SW480 (cell line): ENCODE data around the gene GPATCH2L.

ENCODE experiments used
- DNase-seq: peaks from one replicate; pipeline ENCODE4 v3.0.0-alpha.2; 2016; ENCODE audit warnings: low spot score

Gene GPATCH2L

DNA sequence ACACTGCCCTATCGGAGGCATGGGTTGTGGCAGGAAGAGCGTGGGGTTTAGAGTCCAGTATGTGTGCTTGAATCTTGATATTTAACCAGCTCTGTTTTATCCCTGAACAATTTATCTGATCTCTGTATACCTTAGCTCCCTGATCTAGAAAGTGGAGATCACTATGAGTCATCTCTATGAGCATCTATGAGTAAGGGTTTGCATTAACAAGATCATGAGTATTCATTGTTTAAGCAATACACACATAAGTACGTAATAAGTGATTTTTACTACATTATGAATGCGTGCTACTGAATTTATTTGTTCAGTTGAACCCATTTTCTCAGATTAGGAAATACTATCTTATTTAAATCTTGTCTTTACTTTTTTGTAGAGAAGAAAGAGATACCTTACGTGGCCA, 49.4 kb downstream of the GPATCH2L start:
- peak; percentile 23 for DNase-seq

DNA sequence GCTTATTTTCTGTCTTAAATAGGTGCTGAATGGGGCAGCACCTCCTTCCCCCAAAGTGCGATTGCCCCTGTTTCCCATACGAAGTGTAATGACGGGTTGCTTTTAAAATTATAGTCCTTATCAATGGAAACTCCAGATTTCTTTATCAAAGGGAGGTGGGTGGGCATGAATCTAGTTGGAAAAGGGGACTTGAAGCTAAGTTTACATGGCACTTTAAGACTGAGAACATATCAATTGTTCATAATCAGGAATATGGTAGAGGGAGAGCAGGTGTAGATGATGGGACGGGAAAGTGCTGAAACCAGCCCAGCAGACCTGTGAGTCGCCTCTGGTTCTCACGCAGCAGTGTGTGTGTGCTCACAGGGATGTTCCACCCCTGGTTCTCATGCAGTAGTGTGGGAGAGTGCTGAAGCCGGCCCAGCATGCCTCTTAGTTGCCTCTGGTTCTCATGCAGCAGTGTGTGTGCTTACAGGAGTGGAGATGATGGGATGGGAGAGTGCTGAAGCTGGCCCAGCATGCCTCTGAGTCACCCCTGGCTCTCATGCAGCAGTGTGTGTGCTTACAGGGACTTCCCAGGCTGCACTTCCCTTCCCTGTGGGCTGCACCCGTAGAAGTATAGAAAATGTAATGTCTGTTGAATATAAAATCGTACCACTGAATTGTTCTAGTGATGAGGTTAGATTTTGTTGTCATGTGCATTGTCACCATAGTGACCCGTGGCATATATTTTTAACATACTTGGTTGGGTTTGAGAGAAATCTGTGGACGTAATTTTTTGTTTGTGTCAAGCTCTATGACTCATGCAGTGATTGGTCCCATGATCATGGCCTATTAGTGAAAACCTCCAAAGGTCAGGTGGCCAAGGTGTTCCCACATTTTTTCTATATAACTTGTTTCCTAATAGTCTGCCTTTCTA, 51.6 kb downstream of the GPATCH2L start:
- peak; percentile 46 for DNase-seq

DNA sequence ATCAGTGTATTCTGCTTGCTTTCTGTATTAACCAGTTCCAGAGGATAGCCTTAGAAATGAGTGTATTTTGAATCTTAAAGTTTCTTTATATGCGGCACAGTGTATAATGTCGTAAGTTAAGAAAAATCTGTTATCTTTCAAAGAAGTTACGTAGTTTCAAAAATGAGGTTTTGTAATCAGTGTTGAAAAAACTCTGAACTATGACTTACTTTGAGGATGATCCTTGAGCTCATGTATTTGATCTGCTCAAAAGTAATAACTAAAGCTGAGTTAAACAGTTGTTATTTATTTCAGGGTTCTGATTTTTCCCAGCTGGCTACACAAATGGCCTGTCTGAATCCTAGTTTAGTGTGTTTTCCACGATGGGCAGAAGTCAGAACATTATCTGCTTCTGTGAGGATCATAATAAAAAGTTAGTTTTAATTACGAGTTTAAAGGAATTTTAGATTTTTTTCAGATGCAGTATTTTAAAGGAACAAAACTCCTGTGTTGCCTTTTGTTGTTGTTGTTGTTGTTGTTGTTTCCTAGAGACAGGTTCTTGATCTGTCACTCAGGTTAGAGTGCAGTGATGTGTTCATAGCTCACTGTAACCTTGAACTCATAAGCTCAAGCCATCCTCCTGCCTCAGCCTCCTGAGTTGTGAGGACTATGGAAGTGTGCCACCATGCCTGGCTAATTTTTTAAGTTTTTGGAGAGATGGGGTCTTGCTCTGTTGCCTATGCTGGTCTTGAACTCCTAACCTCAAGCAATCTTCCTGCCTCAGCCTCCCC, 52.9 kb downstream of the GPATCH2L start:
- DNase-seq, result no peak

DNA sequence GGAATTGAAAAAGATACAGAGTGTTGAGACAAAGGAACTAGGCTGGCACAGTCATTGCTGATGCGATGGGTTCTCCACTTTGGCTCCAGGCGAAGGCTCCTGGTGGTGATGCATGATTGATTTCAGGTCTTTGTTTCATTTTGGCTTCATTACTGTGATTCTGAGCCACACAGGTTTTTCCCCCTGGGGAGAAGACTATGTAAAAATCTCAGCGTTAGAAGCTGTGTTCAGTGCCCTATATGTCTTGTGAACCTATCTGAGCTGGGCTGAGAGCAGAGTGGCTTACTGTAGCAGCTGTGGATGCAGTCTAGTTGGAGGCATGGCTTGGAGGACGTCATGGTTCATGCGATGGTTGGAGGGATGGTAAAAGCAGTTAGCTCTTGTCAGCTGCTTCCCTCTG, 54.0 kb downstream of the GPATCH2L start:
- no peak for DNase-seq

DNA sequence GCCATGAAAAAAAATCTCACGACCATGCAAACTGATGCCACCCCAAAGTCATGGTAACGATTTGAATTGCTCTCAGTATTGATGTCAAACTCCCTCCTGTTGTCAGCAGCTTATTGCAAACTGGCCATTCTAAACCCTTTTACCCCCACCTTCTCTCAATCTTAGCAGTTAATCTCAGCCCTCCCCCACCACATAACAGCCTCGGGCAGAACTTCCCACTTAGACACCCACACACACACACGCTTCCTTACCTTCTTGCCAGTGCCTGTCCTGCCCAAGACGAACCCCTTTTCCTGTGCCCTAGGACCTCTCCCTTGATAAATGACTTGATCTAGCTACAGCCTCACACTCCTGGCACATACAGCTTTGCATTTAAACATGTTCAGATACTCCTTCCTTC, 56.6 kb downstream of the GPATCH2L start:
- DNase-seq, result no peak

DNA sequence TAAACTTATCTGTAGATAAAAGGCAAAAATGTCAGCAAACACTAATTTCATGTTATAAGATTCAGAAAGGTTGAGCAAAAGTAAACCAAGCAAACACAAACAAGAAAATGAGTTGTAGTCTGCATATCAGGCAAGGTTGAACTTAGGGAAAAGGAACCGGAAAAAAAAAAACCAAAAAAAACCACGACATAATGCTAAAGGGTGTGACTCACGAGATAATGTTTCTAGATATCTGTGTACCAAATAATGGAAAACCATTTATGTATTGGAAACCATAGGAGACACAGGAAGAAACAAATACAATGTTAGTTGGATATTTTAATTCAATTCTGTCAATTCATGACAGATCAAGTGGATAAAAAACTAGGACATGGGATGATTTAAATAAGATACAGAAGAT, 60.5 kb downstream of the GPATCH2L start:
- no peak for DNase-seq

DNA sequence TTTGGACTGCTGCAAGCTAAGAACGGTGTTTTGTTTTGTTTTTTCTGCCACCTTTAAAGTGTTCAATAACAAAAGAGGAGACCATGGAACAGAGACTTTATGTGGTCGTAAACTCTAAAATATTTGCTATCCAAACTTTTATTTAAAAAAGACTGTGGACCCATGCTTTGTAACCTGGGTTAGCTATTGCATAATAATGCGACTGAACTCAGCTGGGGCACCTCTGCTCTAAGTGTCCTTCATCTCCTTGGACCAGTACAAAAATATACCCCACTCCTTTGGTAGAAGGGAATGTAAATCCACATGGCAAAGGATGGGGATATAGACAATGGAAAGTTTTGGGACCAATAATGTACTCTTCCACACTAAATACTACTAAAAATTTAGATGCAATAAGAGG, 65.5 kb downstream of the GPATCH2L start:
- no peak for DNase-seq

DNA sequence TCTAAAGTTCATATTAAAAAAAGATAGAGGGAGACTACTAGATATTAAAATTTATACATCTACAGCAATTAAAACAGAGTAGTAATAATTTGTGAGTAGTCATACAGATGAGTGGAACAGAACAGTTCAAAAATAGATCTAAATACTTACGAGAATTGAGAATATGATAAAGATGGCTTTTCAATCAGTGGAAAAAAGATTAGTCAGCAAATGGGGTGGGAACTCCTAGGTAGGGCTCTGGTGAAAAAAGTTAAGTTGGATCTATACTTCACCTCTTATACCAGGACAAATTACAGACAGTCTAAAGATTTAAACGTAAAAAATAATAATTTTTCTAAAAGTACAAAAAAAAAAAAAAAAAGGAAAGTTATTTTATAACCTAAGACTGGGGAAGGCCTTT, 66.9 kb downstream of the GPATCH2L start:
- DNase-seq, result no peak

DNA sequence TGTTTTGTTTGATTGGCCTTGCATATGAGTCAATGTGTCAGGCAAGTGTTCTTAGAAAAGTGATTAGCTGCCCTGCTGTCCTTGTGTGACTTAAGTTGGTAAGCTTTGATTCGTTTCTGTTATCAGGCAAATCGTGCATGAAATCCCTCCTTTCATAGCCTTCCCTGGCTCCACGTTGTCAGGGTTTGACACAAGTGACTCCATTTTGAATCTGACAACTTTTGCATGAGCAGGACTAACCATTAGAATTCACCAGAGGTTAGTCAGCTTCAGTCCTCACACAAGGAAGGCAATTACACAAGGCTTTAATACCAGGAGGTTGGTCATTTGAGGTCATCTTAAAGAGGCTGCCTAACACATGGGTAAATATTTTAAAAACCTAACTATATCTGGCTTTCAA, 68.2 kb downstream of the GPATCH2L start:
- DNase-seq, result no peak

DNA sequence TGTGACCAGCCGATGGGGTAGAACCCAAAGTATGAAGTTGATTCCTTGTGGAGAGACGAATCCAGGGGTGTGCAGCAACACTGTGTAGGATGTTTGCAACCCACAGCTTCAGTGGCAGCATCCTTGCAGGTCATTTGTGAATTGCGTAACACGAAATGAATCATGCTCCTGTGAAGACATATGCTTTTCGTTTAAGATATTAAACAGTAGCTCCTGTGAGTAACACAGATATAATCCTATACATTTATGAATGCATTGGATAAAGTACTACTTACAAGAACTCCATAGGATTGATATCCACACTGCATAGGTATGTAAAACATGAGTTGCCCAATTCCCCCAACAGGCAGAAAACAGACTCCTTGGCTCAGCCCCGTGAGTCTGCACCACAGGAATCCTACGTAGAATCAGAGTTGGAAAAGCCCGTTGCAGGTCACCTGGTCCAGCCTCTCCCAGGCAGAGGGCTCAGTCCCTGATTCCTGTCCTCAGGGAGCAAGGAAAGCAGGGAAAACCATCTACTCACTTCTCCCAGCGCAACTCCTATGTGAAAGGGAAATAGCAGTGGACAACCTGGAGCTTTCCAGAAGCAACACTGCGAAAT, 75.8 kb downstream of the GPATCH2L start:
- no peak for DNase-seq

DNA sequence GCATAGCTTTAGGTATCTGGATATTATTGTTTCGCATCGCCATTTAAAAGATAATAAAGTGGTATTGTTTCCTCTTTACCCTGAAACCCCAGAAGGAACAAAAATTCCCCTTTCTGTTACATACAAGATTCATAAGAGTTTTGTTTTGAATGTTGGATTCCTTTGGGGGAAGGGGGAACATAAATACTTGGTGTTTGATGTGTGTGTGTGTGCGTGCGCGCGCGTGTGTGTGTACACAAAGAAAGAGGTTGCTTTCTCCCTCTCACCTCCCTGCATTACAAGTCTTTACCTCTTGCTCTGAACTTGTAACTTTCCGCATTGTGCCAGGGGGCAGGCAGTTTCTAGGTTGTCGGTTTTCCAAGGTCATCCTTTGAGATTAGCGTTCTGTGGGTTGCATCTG, 76.4 kb downstream of the GPATCH2L start:
- no peak for DNase-seq

DNA sequence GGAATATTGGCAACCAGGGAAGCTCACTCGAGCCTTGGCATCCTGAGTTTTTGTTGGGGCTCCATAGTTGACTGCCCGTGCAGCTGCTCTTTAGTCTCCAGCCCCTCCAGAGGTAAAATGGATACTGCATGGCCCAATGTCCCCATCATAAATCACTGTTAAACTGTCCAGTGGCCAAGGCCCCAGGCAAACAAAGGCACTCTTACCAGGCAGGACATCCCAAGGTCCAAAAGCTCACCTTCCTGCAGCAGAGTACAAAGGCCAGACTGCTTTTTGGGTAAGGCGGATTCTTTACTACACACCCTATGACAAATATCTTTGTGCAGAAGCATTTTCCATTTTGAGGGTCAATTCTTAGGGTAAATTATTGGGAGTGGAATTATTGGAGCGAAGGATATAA, 81.1 kb downstream of the GPATCH2L start:
- DNase-seq, result no peak

DNA sequence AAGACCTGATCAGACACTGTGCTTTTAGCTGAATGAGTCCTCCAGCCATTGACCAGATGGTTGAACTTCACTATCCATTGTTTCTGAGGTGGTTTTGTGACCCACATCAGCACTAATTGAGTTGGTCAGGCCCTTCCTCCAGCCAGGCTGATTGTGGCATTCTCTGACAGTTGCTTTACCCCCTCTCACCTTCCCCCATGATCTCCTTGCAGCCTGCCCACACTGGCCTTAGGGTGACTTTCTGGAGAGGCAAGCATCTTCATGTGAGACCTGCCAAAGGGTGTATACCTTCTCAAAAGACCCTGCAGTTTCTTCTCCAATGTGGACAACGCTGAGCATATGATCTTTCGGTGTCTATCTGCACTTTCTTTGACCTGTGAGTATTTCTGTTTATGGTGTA, 83.9 kb downstream of the GPATCH2L start:
- DNase-seq, result no peak

DNA sequence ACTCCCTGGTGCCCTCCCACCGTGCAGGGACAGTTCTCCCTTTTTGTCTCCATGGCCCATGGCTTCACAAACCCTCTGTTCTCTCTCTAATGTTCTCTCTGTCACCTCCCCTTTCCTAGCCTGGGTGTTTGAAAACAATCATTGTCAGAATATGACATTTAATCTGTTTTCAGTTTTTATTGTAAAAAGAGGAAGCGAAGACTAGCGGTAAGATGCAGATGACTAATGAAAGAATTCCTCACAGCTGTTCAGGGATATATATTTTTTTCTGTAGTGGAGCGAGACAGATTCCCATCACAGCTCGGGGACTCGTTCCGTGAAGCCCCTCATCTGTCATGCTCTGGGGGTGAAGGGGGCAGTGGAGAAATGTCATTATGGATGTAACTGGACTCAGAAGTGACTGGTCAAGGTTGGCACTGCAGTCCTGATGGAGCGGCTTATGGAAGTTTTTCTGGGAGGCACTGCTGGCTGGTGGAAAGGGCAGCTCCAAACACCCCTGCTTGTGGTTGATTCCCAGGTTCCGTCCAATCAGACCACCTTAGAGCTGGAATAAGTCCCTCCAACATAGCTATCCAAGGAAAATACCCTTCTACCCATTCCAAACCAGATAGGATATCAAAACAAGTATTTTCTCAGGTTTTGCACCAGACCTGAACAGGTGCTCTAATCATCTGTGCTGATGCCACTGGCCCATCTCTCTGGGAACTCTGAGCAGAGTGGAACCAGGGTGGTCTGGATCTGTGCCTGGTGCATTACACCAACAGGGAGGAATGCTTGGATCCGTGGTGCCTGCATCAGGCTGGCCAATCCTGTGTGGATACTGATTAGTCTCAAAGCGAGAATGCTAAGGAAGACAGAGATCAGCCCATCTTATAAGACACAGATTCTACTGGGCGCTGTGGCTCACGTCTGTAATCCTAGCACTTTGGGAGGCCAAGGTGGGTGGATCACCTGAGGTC, 84.7 kb downstream of the GPATCH2L start:
- DNase-seq, result no peak

DNA sequence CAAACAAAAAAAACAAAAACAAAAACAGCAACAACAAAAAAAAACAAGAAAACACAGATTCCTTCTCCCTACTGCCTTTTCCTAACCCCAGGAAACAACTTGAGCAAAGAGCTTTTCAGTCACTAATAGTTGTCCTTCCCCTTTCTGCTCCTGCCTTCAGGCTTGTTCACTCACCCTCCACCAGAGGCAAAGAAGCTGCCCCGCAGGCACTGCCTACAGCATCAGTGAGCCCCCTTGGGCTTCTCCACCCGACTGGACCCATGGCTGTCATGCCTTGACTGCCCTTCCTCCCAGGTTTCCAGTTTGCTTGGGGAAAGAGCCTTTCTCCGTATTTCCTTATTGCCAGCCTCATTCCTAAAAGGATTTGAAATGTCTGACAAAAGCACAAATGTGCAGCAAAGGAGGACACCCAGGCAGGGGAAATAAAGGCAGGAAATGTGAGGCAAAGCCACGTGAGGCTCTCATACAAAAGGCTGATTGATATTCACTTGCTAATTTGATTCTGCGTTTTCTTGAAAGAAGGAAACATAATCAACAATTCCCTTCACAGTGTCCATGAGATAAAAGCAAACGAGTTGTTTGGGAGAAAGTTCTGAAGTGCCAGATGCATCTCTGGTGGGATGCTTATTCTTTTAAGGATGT, 85.7 kb downstream of the GPATCH2L start:
- DNase-seq, result no peak

DNA sequence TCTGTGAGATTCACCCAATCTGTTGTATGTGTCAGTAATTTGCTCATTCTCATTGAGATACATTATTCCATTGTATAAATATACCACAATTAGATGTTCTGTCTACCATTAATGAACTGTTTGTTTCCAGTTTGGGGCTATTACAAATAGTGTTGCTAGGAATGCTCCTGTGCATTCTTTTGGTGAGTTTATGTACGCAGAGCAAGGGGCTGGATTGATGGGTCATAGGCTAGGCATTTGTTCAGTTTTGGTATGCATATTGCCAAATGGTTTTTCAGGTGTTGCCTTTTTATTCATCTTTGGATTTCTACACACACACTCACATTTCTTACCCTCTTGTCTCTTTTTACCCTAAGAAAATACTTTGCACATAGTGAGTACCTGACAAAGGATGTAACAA, 93.4 kb downstream of the GPATCH2L start:
- no peak for DNase-seq

DNA sequence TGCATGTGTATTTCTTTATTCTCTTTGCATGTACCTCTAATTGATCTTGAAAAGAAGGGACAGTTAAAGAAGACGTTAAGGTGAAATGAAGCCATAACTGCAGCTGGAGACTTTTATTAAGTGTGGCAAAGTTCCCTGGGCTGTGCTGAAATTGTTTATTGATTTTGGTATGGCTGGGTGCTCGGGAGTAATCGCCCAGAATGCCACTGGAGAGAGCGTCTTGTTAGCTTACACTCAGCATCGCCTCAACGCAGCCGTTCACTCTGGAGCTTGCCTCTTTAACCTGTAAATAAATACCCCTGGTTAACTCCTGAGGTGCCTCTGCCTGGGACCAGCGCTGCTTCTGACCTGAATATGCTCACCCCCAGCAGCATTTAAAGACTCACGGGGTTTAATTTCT, 98.6 kb downstream of the GPATCH2L start:
- no peak for DNase-seq

DNA sequence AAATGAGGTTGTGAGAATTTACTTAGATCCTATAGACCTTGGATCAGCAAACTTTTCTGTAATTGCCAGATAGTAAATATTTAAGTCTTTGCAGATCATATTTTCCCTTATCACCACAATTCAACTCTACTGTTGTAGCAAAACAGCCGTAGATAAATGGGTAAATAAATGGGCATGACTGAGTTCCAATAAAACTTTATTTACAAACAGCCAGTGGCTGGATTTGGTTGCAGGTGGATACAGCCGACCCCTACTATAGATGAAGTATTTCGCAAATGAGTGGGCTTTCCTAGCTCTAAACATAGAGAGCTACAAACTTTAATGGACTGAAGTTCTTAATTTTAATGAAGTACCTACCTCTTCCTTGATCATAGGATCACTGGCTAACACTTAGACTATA, 100.7 kb downstream of the GPATCH2L start:
- DNase-seq, result no peak

DNA sequence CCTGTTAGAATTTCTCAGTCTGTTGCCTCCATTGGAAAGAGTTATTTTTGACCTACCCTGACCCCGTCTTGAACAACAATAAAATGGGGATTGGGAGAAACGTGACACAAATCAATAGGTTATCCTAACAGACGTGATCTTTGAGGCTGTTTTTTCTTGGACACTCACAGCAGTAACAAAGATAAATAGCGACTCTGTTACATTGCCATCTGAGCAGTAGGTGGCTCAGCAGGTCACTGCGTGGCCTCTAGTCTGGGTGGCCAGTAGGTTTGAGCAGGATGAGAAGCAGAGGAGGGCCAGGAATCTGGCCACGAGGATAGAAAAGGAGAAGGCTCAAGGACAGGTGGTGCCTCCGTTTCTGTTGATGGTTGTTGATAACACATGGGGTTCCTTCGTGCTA, 101.4 kb downstream of the GPATCH2L start:
- no peak for DNase-seq

DNA sequence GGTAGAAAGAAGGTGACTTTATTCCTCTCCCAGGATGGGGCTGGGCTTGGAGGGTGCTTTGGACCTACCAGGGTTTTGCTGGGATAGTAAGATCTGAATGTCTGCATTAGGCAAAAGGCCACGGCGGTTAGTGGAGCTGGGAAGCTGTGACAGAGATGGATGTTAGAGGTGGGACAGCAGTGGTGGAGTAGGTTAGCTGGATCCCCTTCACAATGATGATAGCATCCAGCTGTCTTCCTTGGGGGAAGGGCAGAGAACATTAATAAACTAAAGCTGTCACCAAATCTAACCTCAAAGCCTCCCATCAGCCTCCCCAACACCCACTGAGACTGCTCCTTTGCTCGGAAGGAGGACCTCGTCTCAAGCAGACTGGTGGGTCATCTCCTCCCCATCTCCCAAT, 104.8 kb downstream of the GPATCH2L start:
- DNase-seq, result no peak

DNA sequence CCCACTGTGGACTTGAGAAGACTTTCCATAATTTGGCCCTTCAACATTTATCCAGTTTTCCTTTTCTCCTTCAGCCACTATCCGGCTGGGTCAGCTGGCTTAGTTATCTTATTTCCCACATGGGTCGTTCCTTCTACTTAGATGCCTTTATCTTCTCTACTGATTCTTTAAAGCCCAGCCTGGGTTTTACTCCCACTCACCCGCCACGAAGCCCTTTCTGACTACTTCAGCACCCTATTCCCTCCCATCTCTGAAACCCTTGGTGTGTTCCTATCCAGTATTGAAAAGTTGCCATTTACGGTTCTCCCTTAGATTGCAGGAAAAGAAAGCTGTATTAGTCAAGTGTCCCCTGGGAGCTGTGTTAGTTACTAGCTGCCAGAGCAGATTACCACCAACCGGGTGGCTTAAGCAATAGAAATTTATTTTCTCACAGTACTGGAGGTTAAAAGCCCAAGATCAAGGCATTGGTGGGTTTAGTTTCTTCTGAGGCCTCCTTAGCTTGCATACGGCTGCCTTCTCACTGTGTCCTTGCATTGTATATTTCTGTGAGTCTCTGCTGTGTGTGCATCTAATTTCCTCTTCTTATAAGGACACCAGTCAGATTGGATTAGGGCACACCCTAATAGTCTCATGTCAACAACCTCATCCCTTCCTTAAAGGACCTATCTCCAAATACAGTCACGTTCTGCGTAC, 105.5 kb downstream of the GPATCH2L start:
- no peak for DNase-seq
